Effector memory CD8-positive, alpha-beta T cell (primary cell): ENCODE data around the gene NF2.

Experiments
- ATAC-seq: fragments of 150-1000 bp; cut with Tn5 transposase; replicated peaks from 2 replicates; pipeline ENCODE4 v1.10.0; 2021; ENCODE audit warnings: mild to moderate bottlenecking, moderate library complexity
- DNase-seq, 3 experiments: peaks; one replicate each; pipeline ENCODE4 v3.0.0; 2021
- H3K27ac Mint-ChIP-seq, 2 donors: one replicate each; pipeline ENCODE4 v1.8.0; 2022; ENCODE audit warnings: mild to moderate bottlenecking in 2 of 2, mixed read lengths in 2 of 2, moderate library complexity in 2 of 2
- H3K27me3 Mint-ChIP-seq, 2 donors: one replicate each; pipeline ENCODE4 v1.8.0; 2022; ENCODE audit warnings: mixed read lengths in 2 of 2
- H3K36me3 Mint-ChIP-seq: one replicate; pipeline ENCODE4 v1.8.0; 2022; ENCODE audit warnings: mild to moderate bottlenecking, moderate library complexity, mixed read lengths; ENCODE audit not compliant: insufficient read depth
- H3K4me1 Mint-ChIP-seq, 2 donors: one replicate each; pipeline ENCODE4 v1.8.0; 2022; ENCODE audit warnings: low read depth in 2 of 2, mixed read lengths in 2 of 2
- H3K4me3 Mint-ChIP-seq, 2 donors: one replicate each; pipeline ENCODE4 v1.8.0; 2022; ENCODE audit warnings: mild to moderate bottlenecking in 2 of 2, mixed read lengths in 2 of 2, moderate library complexity in 2 of 2
- H3K9me3 Mint-ChIP-seq, 2 donors: one replicate each; pipeline ENCODE4 v1.8.0; 2022; ENCODE audit warnings: mixed read lengths in 2 of 2

The NF2 gene

GRCh38 chr22:29722587-29722986 is 119.2 kb downstream of the NF2 start:
- Mint-ChIP-seq H3K27ac (no peak overlapping the region), H3K27me3 (peaks cover 26 to 65% of the 10 kb centered on the region in 2 donors), H3K36me3 (peaks cover 7% of the 10 kb centered on the region), H3K4me1 (peaks cover 4 to 8% of the 10 kb centered on the region in 2 donors), H3K4me3 (no peak overlapping the region), H3K9me3 (no peaks in the 10 kb centered on the region)
- ATAC-seq (no peak), DNase-seq (no peak)

DNA sequence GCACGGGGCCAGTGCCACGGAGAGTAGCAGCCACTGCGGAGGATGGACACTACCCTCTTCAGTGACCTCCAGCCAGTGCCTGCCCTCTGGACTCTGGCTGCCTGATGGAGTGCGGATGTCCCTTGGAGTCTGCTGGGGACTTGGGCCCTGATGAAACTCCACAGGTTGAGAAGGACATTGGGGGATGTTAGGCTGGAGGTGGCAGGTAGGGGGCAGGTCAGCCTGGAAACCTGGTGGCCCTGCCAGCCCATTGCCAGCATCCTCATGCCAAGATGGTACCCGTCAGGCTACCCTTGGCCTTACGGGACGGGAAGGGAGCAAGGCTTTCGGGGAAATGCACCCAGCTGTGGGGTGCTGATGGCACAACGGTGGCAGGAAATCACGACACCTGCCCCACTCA is 120.3 kb downstream of the NF2 start:
- Mint-ChIP-seq H3K36me3 (peaks cover 7% of the 10 kb centered on the region), H3K27me3 (peaks cover 18 to 54% of the 10 kb centered on the region in 2 donors), H3K27ac (no peak overlapping the region), H3K4me3 (no peak overlapping the region), H3K9me3 (no peaks in the 10 kb centered on the region), H3K4me1 (peaks cover 4 to 8% of the 10 kb centered on the region in 2 donors)
- ATAC-seq (no peak), DNase-seq (no peak)

- Mint-ChIP-seq H3K27me3 (peaks cover 9 to 43% of the 10 kb centered on the region in 2 donors), H3K4me1 (peaks cover 0 to 2% of the 10 kb centered on the region in 2 donors), H3K9me3 (no peaks in the 10 kb centered on the region), H3K36me3 (peaks cover 3% of the 10 kb centered on the region), H3K27ac (no peak overlapping the region), H3K4me3 (no peak overlapping the region)
- ATAC-seq (no peak), DNase-seq (no peak)
These were observed 121.4 kb downstream of the NF2 start for GRCh38 chr22:29724843-29725242.

- Mint-ChIP-seq H3K36me3 (peaks cover 3% of the 10 kb centered on the region), H3K9me3 (no peaks in the 10 kb centered on the region), H3K27me3 (peaks cover 9 to 40% of the 10 kb centered on the region in 2 donors), H3K4me1 (peaks cover 0 to 2% of the 10 kb centered on the region in 2 donors), H3K4me3 (no peak overlapping the region), H3K27ac (no peak overlapping the region)
- ATAC-seq, result no peak
- DNase-seq, result no peak
These were observed 122.7 kb downstream of the NF2 start for GRCh38 chr22:29726106-29726505.

GRCh38 chr22:29726512-29727130 is 123.2 kb downstream of the NF2 start:
- DNase-seq (no peak), ATAC-seq (no peak)
- H3K36me3 Mint-ChIP-seq, result no peaks in the 10 kb centered on the region
- H3K4me1 Mint-ChIP-seq, result peaks cover 0 to 2% of the 10 kb centered on the region in 2 donors
- no peak overlapping the region for H3K4me3 Mint-ChIP-seq
- no peak overlapping the region for H3K27ac Mint-ChIP-seq
- H3K27me3 Mint-ChIP-seq, result peaks cover 4 to 35% of the 10 kb centered on the region in 2 donors
- H3K9me3 Mint-ChIP-seq, result no peaks in the 10 kb centered on the region

GRCh38 chr22:29727131-29727523 is 123.7 kb downstream of the NF2 start:
- Mint-ChIP-seq H3K4me1 (peaks cover 0 to 2% of the 10 kb centered on the region in 2 donors), H3K27me3 (peaks cover 0 to 30% of the 10 kb centered on the region in 2 donors), H3K9me3 (no peaks in the 10 kb centered on the region), H3K36me3 (no peaks in the 10 kb centered on the region), H3K4me3 (no peak overlapping the region), H3K27ac (no peak overlapping the region)
- DNase-seq, result no peak
- ATAC-seq, result no peak

- DNase-seq, result no peak
- no peak for ATAC-seq
- Mint-ChIP-seq H3K9me3 (no peaks in the 10 kb centered on the region), H3K36me3 (no peaks in the 10 kb centered on the region), H3K4me1 (peaks cover 0 to 2% of the 10 kb centered on the region in 2 donors), H3K4me3 (no peak overlapping the region), H3K27me3 (peaks cover 0 to 10% of the 10 kb centered on the region in 2 donors), H3K27ac (no peak overlapping the region)
These were observed 125.7 kb downstream of the NF2 start for GRCh38 chr22:29729161-29729560.

GRCh38 chr22:29731058-29731850 is 127.8 kb downstream of the NF2 start:
- peaks cover 0 to 2% of the 10 kb centered on the region in 2 donors for H3K4me1 Mint-ChIP-seq
- no peak for DNase-seq
- no peak overlapping the region for H3K27ac Mint-ChIP-seq
- H3K9me3 Mint-ChIP-seq, result no peaks in the 10 kb centered on the region
- no peak for ATAC-seq
- H3K4me3 Mint-ChIP-seq, result no peak overlapping the region
- no peaks in the 10 kb centered on the region for H3K27me3 Mint-ChIP-seq
- H3K36me3 Mint-ChIP-seq, result no peaks in the 10 kb centered on the region

- Mint-ChIP-seq H3K36me3 (peaks cover 3% of the 10 kb centered on the region), H3K9me3 (no peaks in the 10 kb centered on the region), H3K4me1 (no peaks in the 10 kb centered on the region), H3K27ac (no peak overlapping the region), H3K27me3 (no peaks in the 10 kb centered on the region), H3K4me3 (no peak overlapping the region)
- ATAC-seq, result no peak
- DNase-seq, result no peak
These were observed 129.4 kb downstream of the NF2 start for GRCh38 chr22:29732883-29733282.

DNA sequence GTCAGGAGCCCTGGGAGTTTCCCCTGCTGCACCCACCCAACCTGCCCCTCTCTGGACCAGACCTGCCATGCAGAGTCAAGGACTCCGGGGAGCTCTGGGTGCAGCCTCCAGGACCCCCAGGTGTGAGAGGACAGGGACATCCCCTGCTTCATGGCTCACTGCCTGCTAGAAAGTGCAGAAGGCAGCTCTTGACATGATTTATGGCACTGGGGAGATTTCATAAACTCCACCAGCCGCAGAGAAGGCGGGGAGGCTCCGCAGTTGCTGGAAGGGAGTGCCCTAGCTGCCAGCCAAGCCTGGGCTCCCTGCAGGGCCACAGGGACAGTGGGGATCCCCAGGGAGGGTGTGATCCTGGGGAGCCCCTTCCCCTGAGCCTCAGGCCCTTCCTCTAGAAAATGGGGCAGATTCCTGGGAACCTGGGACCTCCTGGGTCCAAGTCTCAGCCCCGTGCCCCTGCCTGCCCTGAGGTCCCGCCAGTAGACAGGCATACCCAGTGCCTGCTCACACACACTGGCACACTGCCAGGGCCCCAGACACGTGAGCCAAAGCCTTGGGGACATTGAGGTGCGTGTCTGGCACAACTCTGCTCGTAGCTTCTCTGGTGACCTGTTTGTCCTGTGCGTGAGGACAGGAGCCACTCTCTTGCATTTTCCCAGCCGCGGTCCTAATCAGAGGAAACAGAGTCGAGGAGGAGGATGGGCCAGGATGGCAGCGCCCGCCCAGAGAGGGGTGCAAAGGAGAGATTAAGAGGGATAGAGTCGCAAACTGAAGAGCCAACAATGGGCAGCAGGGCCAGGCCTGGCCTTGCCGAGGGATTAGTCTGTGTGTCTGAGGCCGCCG is 130.1 kb downstream of the NF2 start:
- H3K27ac Mint-ChIP-seq, result no peak overlapping the region
- H3K9me3 Mint-ChIP-seq, result no peaks in the 10 kb centered on the region
- no peak overlapping the region for H3K4me3 Mint-ChIP-seq
- no peaks in the 10 kb centered on the region for H3K4me1 Mint-ChIP-seq
- peaks cover 7% of the 10 kb centered on the region for H3K36me3 Mint-ChIP-seq
- ATAC-seq (no peak), DNase-seq (no peak)
- no peaks in the 10 kb centered on the region for H3K27me3 Mint-ChIP-seq

- ATAC-seq (no peak), DNase-seq (no peak)
- H3K4me1 Mint-ChIP-seq, result no peaks in the 10 kb centered on the region
- no peak overlapping the region for H3K27ac Mint-ChIP-seq
- H3K4me3 Mint-ChIP-seq, result no peak overlapping the region
- no peaks in the 10 kb centered on the region for H3K27me3 Mint-ChIP-seq
- no peaks in the 10 kb centered on the region for H3K9me3 Mint-ChIP-seq
- peaks cover 11% of the 10 kb centered on the region for H3K36me3 Mint-ChIP-seq
These were observed 131.0 kb downstream of the NF2 start for GRCh38 chr22:29734406-29734805.

GRCh38 chr22:29734838-29735237 is 131.4 kb downstream of the NF2 start:
- H3K27ac Mint-ChIP-seq, result no peak overlapping the region
- DNase-seq, result no peak
- ATAC-seq, result no peak
- H3K27me3 Mint-ChIP-seq, result no peaks in the 10 kb centered on the region
- peaks cover 11% of the 10 kb centered on the region for H3K36me3 Mint-ChIP-seq
- H3K9me3 Mint-ChIP-seq, result no peaks in the 10 kb centered on the region
- no peaks in the 10 kb centered on the region for H3K4me1 Mint-ChIP-seq
- H3K4me3 Mint-ChIP-seq, result no peak overlapping the region

- ATAC-seq, result no peak
- no peak for DNase-seq
- no peaks in the 10 kb centered on the region for H3K4me1 Mint-ChIP-seq
- no peaks in the 10 kb centered on the region for H3K27me3 Mint-ChIP-seq
- H3K9me3 Mint-ChIP-seq, result no peaks in the 10 kb centered on the region
- peak overlapping the region in 1 of 2 donors; percentile 77 for H3K27ac Mint-ChIP-seq
- H3K36me3 Mint-ChIP-seq, result peaks cover 11% of the 10 kb centered on the region
- no peak overlapping the region for H3K4me3 Mint-ChIP-seq
These were observed 132.0 kb downstream of the NF2 start for GRCh38 chr22:29735416-29735815.
